WTC11 (cell line): ENCODE results near the gene SLC27A2. TPM values are rescaled to one million over a fixed set of nuclear protein-coding genes. Genes with fewer than 3 reads are reported as not detected.

Source experiments
- ATAC-seq: fragments of 200-7000 bp; cut with Tn5 transposase; 2 replicates; pipeline ENCODE4 v1.10.0; 2021; ENCODE audit warnings: mild to moderate bottlenecking, moderate library complexity
- CTCF ChIA-PET: fragments of 300-600 bp; sonication (Branson Sonifier 250); formaldehyde crosslinking; loops from one replicate; lab custom pipeline; 2021; ENCODE audit warnings: antibody characterized with exemption; lab: Charles Lee
- POLR2A ChIA-PET: fragments of 350-600 bp; sonication (Branson Sonifier 250); formaldehyde crosslinking; loops from one replicate; lab custom pipeline; 2021; ENCODE audit warnings: antibody characterized with exemption; lab: Charles Lee
- DNase-seq: peaks from one replicate; pipeline ENCODE4 v3.0.0; 2021; ENCODE audit warnings: low spot score
- H3K27ac Mint-ChIP-seq: 2 replicates; pipeline ENCODE4 v1.8.0; 2021; ENCODE audit warnings: mixed read lengths
- H3K27me3 Mint-ChIP-seq: 2 replicates; pipeline ENCODE4 v1.8.0; 2021; ENCODE audit warnings: low read depth, mild to moderate bottlenecking, moderate library complexity, mixed read lengths
- H3K36me3 Mint-ChIP-seq: 2 replicates; pipeline ENCODE4 v1.8.0; 2021; ENCODE audit warnings: mixed read lengths
- H3K4me1 Mint-ChIP-seq: 2 replicates; pipeline ENCODE4 v1.8.0; 2022; ENCODE audit warnings: mixed read lengths
- H3K4me3 Mint-ChIP-seq: 2 replicates; pipeline ENCODE4 v1.8.0; 2021; ENCODE audit warnings: mild to moderate bottlenecking, moderate library complexity, mixed read lengths
- H3K9me3 Mint-ChIP-seq: 2 replicates; pipeline ENCODE4 v1.8.0; 2021; ENCODE audit warnings: mixed read lengths
- ATF1 ChIP-seq: sonication (generic); formaldehyde crosslinking; IDR thresholded peaks from 2 replicates; pipeline ENCODE4 v1.8.1; 2023; ENCODE audit warnings: mild to moderate bottlenecking, moderate library complexity, missing genetic modification reagents
- EMX1 ChIP-seq: fragments of 250-450 bp; sonication (Bioruptor Pico); IDR thresholded peaks from 2 replicates; pipeline ENCODE4 v1.8.0; 2021; ENCODE audit warnings: mild to moderate bottlenecking
- FOXJ3 ChIP-seq: sonication (generic); formaldehyde crosslinking; IDR thresholded peaks from 2 replicates; pipeline ENCODE4 v1.9.0; 2021; ENCODE audit warnings: missing genetic modification reagents, mild to moderate bottlenecking, borderline replicate concordance
- FOXK1 ChIP-seq: sonication (generic); formaldehyde crosslinking; IDR thresholded peaks from 2 replicates; pipeline ENCODE4 v1.8.0; 2022; ENCODE audit warnings: mild to moderate bottlenecking, moderate library complexity, missing genetic modification reagents
- FOXP1 ChIP-seq: sonication (generic); formaldehyde crosslinking; IDR thresholded peaks from 2 replicates; pipeline ENCODE4 v1.8.0; 2022; ENCODE audit warnings: missing genetic modification reagents, mild to moderate bottlenecking, moderate library complexity, borderline replicate concordance
- FOXP4 ChIP-seq: sonication (generic); formaldehyde crosslinking; IDR thresholded peaks from 2 replicates; pipeline ENCODE4 v1.8.0; 2022; ENCODE audit warnings: mild to moderate bottlenecking, missing genetic modification reagents
- GABPB1 ChIP-seq: sonication (generic); formaldehyde crosslinking; IDR thresholded peaks from 2 replicates; pipeline ENCODE4 v1.8.1; 2023; ENCODE audit warnings: mild to moderate bottlenecking, missing genetic modification reagents
- HMGA2 ChIP-seq: fragments of 250-450 bp; sonication (Bioruptor Pico); IDR thresholded peaks from 2 replicates; pipeline ENCODE4 v1.4.0; 2021; ENCODE audit warnings: mild to moderate bottlenecking, moderate library complexity
- IRF1 ChIP-seq: sonication (generic); formaldehyde crosslinking; IDR thresholded peaks from 2 replicates; pipeline ENCODE4 v1.8.0; 2023; ENCODE audit warnings: missing genetic modification reagents
- JAZF1 ChIP-seq: fragments of 250-450 bp; sonication (Bioruptor Pico); IDR thresholded peaks from 2 replicates; pipeline ENCODE4 v1.9.0; 2021; ENCODE audit warnings: moderate library complexity, mild to moderate bottlenecking, inconsistent platforms
- MLX ChIP-seq: sonication (generic); formaldehyde crosslinking; IDR thresholded peaks from 2 replicates; pipeline ENCODE4 v1.8.1; 2023; ENCODE audit warnings: mild to moderate bottlenecking, missing genetic modification reagents, moderate library complexity
- MXD4 ChIP-seq: fragments of 250-450 bp; sonication (Bioruptor Pico); IDR thresholded peaks from 2 replicates; pipeline ENCODE4 v1.8.0; 2021; ENCODE audit warnings: mild to moderate bottlenecking, moderate library complexity, borderline replicate concordance
- PRRX2 ChIP-seq: fragments of 250-450 bp; sonication (Bioruptor Pico); IDR thresholded peaks from 2 replicates; pipeline ENCODE4 v1.8.0; 2021; ENCODE audit warnings: mild to moderate bottlenecking
- RELA ChIP-seq: sonication (generic); formaldehyde crosslinking; IDR thresholded peaks from 2 replicates; pipeline ENCODE4 v1.8.1; 2022; ENCODE audit warnings: missing genetic modification reagents, mild to moderate bottlenecking, borderline replicate concordance
- RORB ChIP-seq: fragments of 250-450 bp; sonication (Bioruptor Pico); IDR thresholded peaks from 2 replicates; pipeline ENCODE4 v1.9.0; 2021; ENCODE audit warnings: mild to moderate bottlenecking
- TEAD1 ChIP-seq: sonication (generic); formaldehyde crosslinking; IDR thresholded peaks from 2 replicates; pipeline ENCODE4 v1.8.0; 2022; ENCODE audit warnings: mild to moderate bottlenecking, missing genetic modification reagents
- USF1 ChIP-seq: sonication (generic); formaldehyde crosslinking; IDR thresholded peaks from 2 replicates; pipeline ENCODE4 v1.8.0; 2022; ENCODE audit warnings: mild to moderate bottlenecking, missing genetic modification reagents
- ZMAT4 ChIP-seq: fragments of 250-450 bp; sonication (Bioruptor Pico); IDR thresholded peaks from 2 replicates; pipeline ENCODE4 v1.9.0; 2021; ENCODE audit warnings: mild to moderate bottlenecking
- ZNF219 ChIP-seq: sonication (generic); formaldehyde crosslinking; IDR thresholded peaks from 2 replicates; pipeline ENCODE4 v1.8.0; 2023; ENCODE audit warnings: missing genetic modification reagents, mild to moderate bottlenecking, borderline replicate concordance
- ZNF263 ChIP-seq: sonication (generic); formaldehyde crosslinking; IDR thresholded peaks from 2 replicates; pipeline ENCODE4 v1.8.1; 2022; ENCODE audit warnings: low read depth, mild to moderate bottlenecking, moderate library complexity, missing genetic modification reagents
- ZNF416 ChIP-seq: fragments of 250-450 bp; sonication (Bioruptor Pico); IDR thresholded peaks from 2 replicates; pipeline ENCODE4 v1.9.0; 2021; ENCODE audit warnings: mild to moderate bottlenecking, inconsistent platforms
- ZSCAN18 ChIP-seq: fragments of 250-450 bp; sonication (Bioruptor Pico); IDR thresholded peaks from 2 replicates; pipeline ENCODE4 v2.1.2; 2022; ENCODE audit warnings: mild to moderate bottlenecking, moderate library complexity
- total RNA-seq: library from RNA; stranded (reverse); gene quantifications from 3 replicates; pipeline ENCODE4 v1.2.3, GENCODE V29; 2021
- TF ChIP-seq, protein P1 (sequence below): sonication (generic); formaldehyde crosslinking; IDR thresholded peaks from 2 replicates; pipeline ENCODE4 v1.8.1; 2023; ENCODE audit warnings: mild to moderate bottlenecking, missing genetic modification reagents

Gene SLC27A2
- total RNA-seq, 1 experiment from 2014 or later = 3.0 TPM

DNA sequence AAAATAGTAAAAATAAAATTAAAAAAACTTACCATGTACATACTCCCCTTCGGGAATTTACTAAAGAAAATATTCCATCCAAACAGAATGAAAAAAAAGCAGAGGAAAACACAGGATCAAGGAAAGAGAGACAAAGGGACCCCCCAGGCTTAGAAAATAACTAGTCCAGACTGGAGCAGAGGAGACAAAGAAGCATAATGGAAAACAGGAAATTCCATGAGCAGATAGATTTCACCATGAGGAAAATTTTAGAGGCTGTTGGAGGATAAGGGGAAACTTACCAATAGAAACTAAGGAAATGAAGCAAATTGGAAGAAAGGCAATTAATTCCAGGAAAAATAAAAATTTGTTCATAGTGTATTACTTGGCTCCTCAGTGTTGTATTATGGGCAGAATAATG lies 36.7 kb downstream of the SLC27A2 start:
- ChIA-PET POLR2A (no interaction called here), CTCF (interaction anchor here (1.6 kb wide), 1 partner anchor 97 kb away, joined by 8 read pairs; no protein-coding TSS in a partner anchor)
- TF ChIP-seq RELA (CRISPR knock-in tag) (no peak), ZMAT4 (CRISPR knock-in tag) (no peak), HMGA2 (no peak), PRRX2 (CRISPR knock-in tag) (no peak), FOXJ3 (CRISPR knock-in tag) (no peak), USF1 (CRISPR knock-in tag) (no peak), MXD4 (CRISPR knock-in tag) (no peak), EMX1 (CRISPR knock-in tag) (no peak), JAZF1 (CRISPR knock-in tag) (no peak), ATF1 (CRISPR knock-in tag) (no peak), FOXK1 (CRISPR knock-in tag) (no peak)
- TF ChIP-seq, protein P1, sequence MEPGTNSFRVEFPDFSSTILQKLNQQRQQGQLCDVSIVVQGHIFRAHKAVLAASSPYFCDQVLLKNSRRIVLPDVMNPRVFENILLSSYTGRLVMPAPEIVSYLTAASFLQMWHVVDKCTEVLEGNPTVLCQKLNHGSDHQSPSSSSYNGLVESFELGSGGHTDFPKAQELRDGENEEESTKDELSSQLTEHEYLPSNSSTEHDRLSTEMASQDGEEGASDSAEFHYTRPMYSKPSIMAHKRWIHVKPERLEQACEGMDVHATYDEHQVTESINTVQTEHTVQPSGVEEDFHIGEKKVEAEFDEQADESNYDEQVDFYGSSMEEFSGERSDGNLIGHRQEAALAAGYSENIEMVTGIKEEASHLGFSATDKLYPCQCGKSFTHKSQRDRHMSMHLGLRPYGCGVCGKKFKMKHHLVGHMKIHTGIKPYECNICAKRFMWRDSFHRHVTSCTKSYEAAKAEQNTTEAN = no peak
- Mint-ChIP-seq H3K4me1 (no peaks in the 10 kb centered on the region), H3K36me3 (no peaks in the 10 kb centered on the region; the same call in 1 of the 2 replicates), H3K27me3 (no peaks in the 10 kb centered on the region), H3K9me3 (peaks cover 19% of the 10 kb centered on the region), H3K4me3 (no peak overlapping the region), H3K27ac (no peak overlapping the region)
- ATAC-seq (no peak), DNase-seq (no peak)

GRCh38 chr15:50219820-50220219 lies 37.8 kb downstream of the SLC27A2 start:
- Mint-ChIP-seq H3K27ac (no peak overlapping the region), H3K4me3 (no peak overlapping the region), H3K4me1 (no peaks in the 10 kb centered on the region), H3K9me3 (peaks cover 11% of the 10 kb centered on the region), H3K27me3 (no peaks in the 10 kb centered on the region), H3K36me3 (no peaks in the 10 kb centered on the region; the same call in 1 of the 2 replicates)
- no peak for DNase-seq
- TF ChIP-seq GABPB1 (CRISPR knock-in tag) (no peak), ZNF263 (CRISPR knock-in tag) (no peak), ZSCAN18 (CRISPR knock-in tag) (no peak), RORB (CRISPR knock-in tag) (no peak), IRF1 (CRISPR knock-in tag) (no peak)
- ChIA-PET CTCF (interaction anchor here (0.9 to 1.6 kb wide), 4 partner anchors 22 to 96 kb away, joined by 3 to 8 read pairs (median 4); no protein-coding TSS in a partner anchor), POLR2A (no interaction called here)
- no peak for ATAC-seq

GRCh38 chr15:50222181-50222580 lies 40.2 kb downstream of the SLC27A2 start:
- Mint-ChIP-seq H3K27me3 (no peaks in the 10 kb centered on the region), H3K27ac (peak overlapping the region; percentile 7; the same call in 1 of the 2 replicates), H3K36me3 (no peaks in the 10 kb centered on the region; the same call in 1 of the 2 replicates), H3K4me1 (no peaks in the 10 kb centered on the region), H3K4me3 (no peak overlapping the region), H3K9me3 (no peaks in the 10 kb centered on the region)
- ATAC-seq = no peak
- CTCF ChIA-PET = no interaction called here
- DNase-seq = no peak
- POLR2A ChIA-PET = no interaction called here
- TF ChIP-seq USF1 (CRISPR knock-in tag) (no peak), MLX (no peak), FOXP4 (no peak), ZNF416 (CRISPR knock-in tag) (no peak), FOXP1 (CRISPR knock-in tag) (no peak), ZNF219 (CRISPR knock-in tag) (no peak), TEAD1 (no peak)
